Mucosa of descending colon (tissue), 3 donors: ENCODE data around the gene SPRR1A. TPM values are rescaled to one million over a fixed set of nuclear protein-coding genes. Genes with fewer than 3 reads are reported as not detected.
"Not testable (repeated sequence)": the region's sequence is repeated elsewhere in the genome, so short reads cannot be mapped to it uniquely, and the experiment has no call there.

Experiments
- ATAC-seq: fragments of 200-7000 bp; cut with Tn5 transposase; one replicate; pipeline ENCODE4 v1.9.1; 2020; ENCODE audit warnings: mild to moderate bottlenecking, moderate library complexity
- DNase-seq, 3 donors: peaks; one replicate each; pipeline ENCODE4 v3.0.0-alpha.2; 2020
- H3K36me3 ChIP-seq: fragments of 200-600 bp; one replicate; pipeline ENCODE4 v1.8.0; 2021; ENCODE audit warnings: low read depth, mild to moderate bottlenecking
- H3K4me1 ChIP-seq: fragments of 200-600 bp; one replicate; pipeline ENCODE4 v1.8.0; 2021; ENCODE audit warnings: low read depth, mild to moderate bottlenecking
- H3K4me3 ChIP-seq: fragments of 200-600 bp; one replicate; pipeline ENCODE4 v1.8.0; 2021; ENCODE audit warnings: mild to moderate bottlenecking
- H3K9me3 ChIP-seq: fragments of 200-600 bp; one replicate; pipeline ENCODE4 v1.8.0; 2021; ENCODE audit warnings: mild to moderate bottlenecking
- intact Hi-C, 2 donors: fragments of 100-400 bp; cut with DNase I in 1 of 2; cut with micrococcal nuclease in 1 of 2; formaldehyde crosslinking; loops; one replicate each; pipeline versions ENCODE4 v1.11.0 to v1.11.1; 2022; cut with DNase I, micrococcal nuclease
- total RNA-seq, 3 donors: library from RNA; stranded (reverse); fragmentation: NEBNext Ultra II Directional in 2 of 3; extraction: Animal tissue kit (Norgen Biotek cat#: 25700) in 2 of 3; gene quantifications; one replicate each; pipeline versions ENCODE4 v1.2.1 to v1.2.4, GENCODE V29; 2021 to 2023
- TF ChIP-seq, protein P1 (sequence below): fragments of 200-600 bp; IDR thresholded peaks from one replicate; pipeline ENCODE4 v1.8.0; 2022; ENCODE audit warnings: antibody characterized with exemption, mild to moderate bottlenecking
- donor health status: DM: no; HTN: no; CAD: no; lungs with moderate emphysema.
- donor health status: DM: no; HTN: no; CAD: no.
- donor health status: DM: no; HTN: yes; CAD: no.

The SPRR1A gene
- total RNA-seq, 3 donors from 2014 or later: not detected

DNA sequence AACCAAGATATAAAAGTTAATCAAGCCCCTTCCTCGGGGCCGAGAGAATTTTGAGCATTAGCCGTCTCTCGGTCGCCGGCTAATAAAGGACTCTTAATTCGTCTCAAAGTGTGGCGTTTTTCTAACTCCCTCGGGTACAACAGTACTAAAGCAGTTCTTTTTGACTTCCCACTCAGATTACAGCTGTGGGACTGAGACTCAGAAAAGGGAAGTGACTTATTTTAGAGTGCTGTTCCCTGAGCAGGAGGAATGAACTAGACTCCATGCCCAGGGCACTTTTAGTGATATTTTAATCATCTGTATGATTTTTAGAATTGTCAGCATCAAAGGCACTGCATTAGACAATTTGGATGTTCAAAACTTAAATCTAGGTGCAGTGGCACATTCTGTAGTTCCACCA, 38.5 kb downstream of the SPRR1A start:
- H3K4me3 ChIP-seq, H3K4me1 ChIP-seq, intact Hi-C loops, H3K36me3 ChIP-seq, H3K9me3 ChIP-seq, ATAC-seq, DNase-seq: not testable (repeated sequence)

- Histone ChIP-seq H3K4me3 (no peak overlapping the region), H3K9me3 (no peaks in the 10 kb centered on the region), H3K36me3 (no peaks in the 10 kb centered on the region), H3K4me1 (no peaks in the 10 kb centered on the region)
- intact Hi-C loops: no loop called here
- no peak for DNase-seq
- no peak for ATAC-seq
- TF ChIP-seq, protein P1, sequence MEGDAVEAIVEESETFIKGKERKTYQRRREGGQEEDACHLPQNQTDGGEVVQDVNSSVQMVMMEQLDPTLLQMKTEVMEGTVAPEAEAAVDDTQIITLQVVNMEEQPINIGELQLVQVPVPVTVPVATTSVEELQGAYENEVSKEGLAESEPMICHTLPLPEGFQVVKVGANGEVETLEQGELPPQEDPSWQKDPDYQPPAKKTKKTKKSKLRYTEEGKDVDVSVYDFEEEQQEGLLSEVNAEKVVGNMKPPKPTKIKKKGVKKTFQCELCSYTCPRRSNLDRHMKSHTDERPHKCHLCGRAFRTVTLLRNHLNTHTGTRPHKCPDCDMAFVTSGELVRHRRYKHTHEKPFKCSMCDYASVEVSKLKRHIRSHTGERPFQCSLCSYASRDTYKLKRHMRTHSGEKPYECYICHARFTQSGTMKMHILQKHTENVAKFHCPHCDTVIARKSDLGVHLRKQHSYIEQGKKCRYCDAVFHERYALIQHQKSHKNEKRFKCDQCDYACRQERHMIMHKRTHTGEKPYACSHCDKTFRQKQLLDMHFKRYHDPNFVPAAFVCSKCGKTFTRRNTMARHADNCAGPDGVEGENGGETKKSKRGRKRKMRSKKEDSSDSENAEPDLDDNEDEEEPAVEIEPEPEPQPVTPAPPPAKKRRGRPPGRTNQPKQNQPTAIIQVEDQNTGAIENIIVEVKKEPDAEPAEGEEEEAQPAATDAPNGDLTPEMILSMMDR: no peak
Measured at GRCh38 chr1:153023109-153023508, 39.2 kb downstream of the SPRR1A start.

- Histone ChIP-seq H3K4me3 (no peak overlapping the region), H3K9me3 (no peaks in the 10 kb centered on the region), H3K36me3 (no peaks in the 10 kb centered on the region), H3K4me1 (no peaks in the 10 kb centered on the region)
- DNase-seq (no peak), ATAC-seq (no peak)
- intact Hi-C loops: no loop called here
- TF ChIP-seq, protein P1: no peak
Measured at GRCh38 chr1:153024413-153024812, 40.5 kb downstream of the SPRR1A start.

- intact Hi-C loops: no loop called here
- H3K4me3 ChIP-seq: no peak overlapping the region
- H3K36me3 ChIP-seq: no peaks in the 10 kb centered on the region
- ATAC-seq (no peak), DNase-seq (no peak)
- TF ChIP-seq, protein P1: no peak
- no peaks in the 10 kb centered on the region for H3K4me1 ChIP-seq
- no peaks in the 10 kb centered on the region for H3K9me3 ChIP-seq
Measured at GRCh38 chr1:153025797-153026196, 41.9 kb downstream of the SPRR1A start.

DNA sequence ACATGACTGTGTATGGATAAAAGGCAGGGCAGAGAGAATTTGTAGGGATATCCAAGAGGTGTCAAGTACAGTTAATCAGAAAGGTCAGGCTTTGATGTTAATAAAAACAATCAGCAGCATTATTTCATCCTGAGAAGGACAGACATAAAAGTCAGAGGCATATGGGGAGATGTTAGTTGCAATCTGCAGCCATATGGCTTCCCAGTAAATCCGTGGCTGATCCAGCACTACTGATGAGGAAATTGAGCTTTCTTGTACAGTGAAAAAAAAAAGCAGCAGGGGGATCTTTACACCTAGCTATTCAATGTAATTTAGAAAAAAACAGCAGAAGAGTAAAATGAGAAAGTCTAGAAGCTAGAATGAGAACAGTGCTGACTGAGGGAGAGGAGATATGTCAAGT, 44.9 kb downstream of the SPRR1A start:
- H3K4me3 ChIP-seq: no peak overlapping the region
- intact Hi-C loops: no loop called here
- no peaks in the 10 kb centered on the region for H3K36me3 ChIP-seq
- H3K4me1 ChIP-seq: no peaks in the 10 kb centered on the region
- no peak for ATAC-seq
- H3K9me3 ChIP-seq: no peaks in the 10 kb centered on the region
- DNase-seq: no peak
- TF ChIP-seq, protein P1: no peak

GRCh38 chr1:153030895-153031294, 47.0 kb downstream of the SPRR1A start, which contains the start of gene SPRR1B:
Gene SPRR1B, plus strand, starts transcription at chr1:153031203. Its CDS starts 1,143 bp downstream, at chr1:153032346.
- Histone ChIP-seq H3K4me3 (no peak within 1 kb of the TSS), H3K4me1 (no peaks in the 10 kb centered on the region), H3K9me3 (no peaks in the 10 kb centered on the region), H3K36me3 (no peaks in the 10 kb centered on the region)
- DNase-seq (no peak), ATAC-seq (no peak)
- intact Hi-C loops: no loop called here
- TF ChIP-seq, protein P1: no peak
